Renal cortical epithelial cell (primary cell): ENCODE data around the gene MYO3A. TPM values are rescaled to one million over a fixed set of nuclear protein-coding genes. Genes with fewer than 3 reads are reported as not detected.
A peak's percentile ranks its signal among the peaks of the same experiment; 100 is the strongest.
"Not testable (repeated sequence)": the region's sequence is repeated elsewhere in the genome, so short reads cannot be mapped to it uniquely, and the experiment has no call there.

ENCODE experiments used
- DNase-seq: peaks from one replicate; pipeline ENCODE4 v3.0.0-alpha.2; 2011; ENCODE audit warnings: low read depth
- total RNA-seq: library from RNA; depleted of rRNA; stranded (reverse); fragments of >200 nt; gene quantifications from 2 replicates; pipeline ENCODE4 v1.2.3, GENCODE V29; 2014

The MYO3A gene
- total RNA-seq, 1 donor from 2014 or later, result 0.65 TPM

GRCh38 chr10:25974897-25975459 lies 40.9 kb downstream of the MYO3A start:
- peak; percentile 1 for DNase-seq

GRCh38 chr10:25978771-25979170 lies 44.7 kb downstream of the MYO3A start:
- no peak for DNase-seq

DNA sequence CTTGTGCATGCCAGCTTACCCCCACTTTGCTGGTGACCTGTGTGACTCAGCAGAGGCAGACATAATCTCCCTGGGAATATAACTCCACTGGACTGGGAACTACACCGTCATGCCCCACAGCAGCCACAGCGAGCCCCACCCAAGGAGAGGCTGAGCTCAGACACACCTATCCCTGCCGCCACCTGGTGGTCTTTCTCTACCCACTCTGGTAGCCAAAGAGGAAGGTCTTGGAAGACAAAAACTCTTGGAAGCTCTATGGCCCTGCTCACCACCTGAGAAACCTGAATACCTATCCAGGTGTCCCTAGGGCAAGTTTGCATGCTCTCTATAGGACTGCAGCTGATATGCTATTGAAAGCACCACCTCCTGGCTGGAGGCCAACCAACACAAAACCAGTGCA lies 48.1 kb downstream of the MYO3A start:
- no peak for DNase-seq

- no peak for DNase-seq
Observed at GRCh38 chr10:25988583-25988982, 54.6 kb downstream of the MYO3A start.

DNA sequence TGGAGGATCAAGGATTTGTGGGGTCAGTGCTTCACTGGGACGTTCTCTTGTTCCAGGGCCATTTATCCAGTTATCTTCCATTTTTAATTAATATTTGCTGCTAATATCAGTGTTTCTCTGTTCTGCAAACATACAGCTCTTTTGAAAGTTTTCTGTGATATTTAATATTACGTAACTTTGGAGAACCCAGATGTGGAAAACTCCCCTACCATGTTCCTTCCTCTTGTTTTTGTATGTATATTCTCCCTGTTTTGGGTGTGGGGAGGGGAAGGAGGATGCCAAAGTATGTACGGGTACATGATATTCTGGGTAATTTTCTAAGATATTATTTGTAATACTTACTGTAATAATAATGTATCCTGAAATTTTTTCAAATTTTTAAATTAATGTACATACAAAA lies 55.9 kb downstream of the MYO3A start:
- DNase-seq, result no peak

- no peak for DNase-seq
Observed at GRCh38 chr10:25999295-25999981, 65.4 kb downstream of the MYO3A start.

- DNase-seq, result no peak
Observed at GRCh38 chr10:26000971-26001370, 66.9 kb downstream of the MYO3A start.

- not testable (repeated sequence) for DNase-seq
Observed at GRCh38 chr10:26002466-26002865, 68.4 kb downstream of the MYO3A start.

GRCh38 chr10:26015092-26015491 lies 81.1 kb downstream of the MYO3A start:
- DNase-seq, result no peak

DNA sequence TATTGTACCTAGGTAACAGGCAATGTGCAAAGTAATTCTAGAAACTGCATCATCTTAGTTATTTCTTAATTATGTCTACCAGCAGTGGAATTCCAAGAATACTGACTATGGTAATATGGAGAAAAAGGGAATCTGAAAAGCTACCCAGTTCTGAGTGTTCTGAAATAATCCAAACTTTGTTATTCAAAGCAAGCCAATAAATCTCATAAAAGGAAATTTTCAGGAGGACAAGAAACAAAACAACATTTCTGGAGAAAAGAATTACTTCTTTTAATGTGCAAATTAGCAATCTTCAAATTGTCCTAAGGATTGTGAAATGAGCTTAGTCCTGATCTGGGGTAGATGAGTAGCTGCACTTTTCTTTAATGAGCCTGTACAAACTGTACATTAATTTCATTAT lies 88.8 kb downstream of the MYO3A start:
- no peak for DNase-seq

- no peak for DNase-seq
Observed at GRCh38 chr10:26024303-26024702, 90.3 kb downstream of the MYO3A start.

GRCh38 chr10:26025523-26025922 lies 91.5 kb downstream of the MYO3A start:
- DNase-seq, result no peak

- no peak for DNase-seq
Observed at GRCh38 chr10:26029858-26030257, 95.8 kb downstream of the MYO3A start.

DNA sequence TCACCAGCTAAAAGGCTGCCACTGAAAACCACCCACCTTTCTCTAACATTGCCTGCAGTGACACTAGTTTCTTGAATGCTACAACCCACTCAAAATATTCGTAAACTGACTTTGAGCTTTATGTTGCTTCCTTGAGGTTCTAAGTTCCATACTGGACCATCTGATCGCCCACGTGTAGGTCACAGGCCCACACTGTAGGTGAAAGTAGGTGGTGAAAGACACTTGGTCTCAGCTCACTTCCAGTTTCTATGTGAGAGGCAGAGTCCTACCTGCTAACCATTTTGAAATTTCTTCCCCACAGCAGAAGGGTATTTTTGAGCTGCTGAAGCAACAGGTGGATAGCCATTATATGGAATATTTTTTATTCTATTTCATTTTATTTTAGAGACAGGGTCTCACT lies 97.3 kb downstream of the MYO3A start:
- no peak for DNase-seq

- DNase-seq, result no peak
Observed at GRCh38 chr10:26043469-26043868, 109.4 kb downstream of the MYO3A start.

- DNase-seq, result peak; percentile 63
Observed at GRCh38 chr10:26044141-26044749, 110.2 kb downstream of the MYO3A start.

GRCh38 chr10:26046073-26046700 lies 112.2 kb downstream of the MYO3A start:
- no peak for DNase-seq

DNA sequence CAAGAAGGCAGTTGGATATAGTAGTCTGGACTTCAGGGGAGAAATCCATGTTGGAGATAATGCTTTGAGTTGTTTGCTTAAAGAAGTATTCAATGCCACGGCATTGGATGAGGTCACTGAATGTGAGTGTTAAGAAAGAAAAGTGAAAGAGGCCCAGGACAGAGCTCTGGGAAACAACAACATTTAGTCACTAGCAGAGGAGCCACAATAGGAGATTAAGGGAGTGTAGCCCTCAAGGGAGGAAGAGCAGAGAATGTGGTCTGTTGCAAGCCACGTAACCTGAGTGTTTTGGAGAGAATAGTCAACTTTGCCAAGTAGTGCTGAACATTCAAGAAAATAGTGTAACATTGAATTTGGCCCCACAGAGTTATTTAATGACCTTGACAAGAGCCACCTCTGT lies 114.7 kb downstream of the MYO3A start:
- peak; percentile 21 for DNase-seq

DNA sequence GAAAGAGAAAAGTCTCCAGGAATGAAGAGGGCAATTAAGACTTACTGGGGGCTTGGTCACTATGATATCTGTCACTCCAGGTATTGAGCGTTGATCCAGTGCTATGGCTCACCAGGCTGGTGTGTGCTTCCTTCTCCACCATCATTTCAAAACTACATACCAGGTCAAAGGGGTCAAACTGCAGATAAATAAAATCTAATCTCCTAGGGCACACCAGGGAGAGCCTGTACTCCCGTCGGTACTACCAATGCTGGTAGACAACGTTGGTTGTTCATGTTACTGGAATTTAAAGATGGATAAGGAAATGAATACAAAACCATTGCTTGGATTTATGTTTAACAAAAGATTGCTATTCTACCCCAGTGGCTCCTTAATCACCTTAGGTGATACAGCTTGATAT lies 118.3 kb downstream of the MYO3A start:
- no peak for DNase-seq

DNA sequence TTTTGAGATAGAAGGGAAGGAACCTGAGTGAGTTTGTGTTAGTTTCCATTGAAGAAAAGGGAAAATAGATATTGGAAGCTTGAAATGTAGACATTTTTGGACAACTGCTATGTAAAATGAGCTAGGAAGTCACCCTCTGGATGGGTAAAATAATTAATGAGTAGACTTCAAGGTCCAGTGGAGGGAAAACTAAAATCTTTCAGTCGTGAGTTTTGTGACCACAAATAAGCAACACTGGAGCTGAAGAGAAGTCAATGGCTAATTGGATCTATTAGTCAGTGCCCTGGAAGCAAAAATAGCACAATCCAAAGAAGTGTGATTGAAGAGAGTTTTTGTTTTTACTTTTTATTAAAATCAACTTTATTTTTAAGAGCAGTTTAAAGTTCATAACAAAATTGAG lies 123.4 kb downstream of the MYO3A start:
- peak; percentile 75 for DNase-seq

DNA sequence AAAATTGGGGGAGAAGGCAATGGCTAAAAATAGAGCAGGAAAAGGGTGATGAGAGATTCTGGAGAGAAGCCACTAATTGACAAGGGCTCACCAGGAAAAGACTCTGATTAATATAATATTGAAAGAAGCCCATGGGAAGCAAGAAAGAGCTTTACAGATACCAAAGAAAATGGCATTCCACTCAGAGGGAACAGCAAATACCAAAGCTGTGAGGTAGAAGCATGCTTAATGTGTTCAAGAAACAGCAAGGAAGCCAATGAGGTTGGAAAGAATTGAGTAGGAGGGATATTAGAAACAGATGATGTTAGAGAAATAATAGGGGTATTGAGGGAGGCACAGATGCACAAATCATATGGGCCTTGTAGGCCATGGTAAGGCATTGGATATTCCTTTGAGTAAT lies 130.1 kb downstream of the MYO3A start:
- DNase-seq, result no peak

- DNase-seq, result no peak
Observed at GRCh38 chr10:26067680-26068079, 133.7 kb downstream of the MYO3A start.

GRCh38 chr10:26080971-26081370 lies 146.9 kb downstream of the MYO3A start:
- not testable (repeated sequence) for DNase-seq
